GM12878 (cell line): ENCODE results near the gene RASGRP2. TPM values are rescaled to one million over a fixed set of nuclear protein-coding genes. Genes with fewer than 3 reads are reported as not detected.

ENCODE experiments used
- ATAC-seq: fragments of 200-7000 bp; cut with Tn5 transposase; 3 replicates; pipeline ENCODE4 v1.9.1; 2020; ENCODE audit warnings: mild to moderate bottlenecking, moderate library complexity
- BruUV-seq: library from RNA; stranded (reverse); fragments of 400-500 nt; replicated peaks from 2 replicates; lab custom pipeline; 2021; lab: Mats Ljungman, UMichigan
- CTCF ChIA-PET: fragments of 300-600 bp; sonication (Branson Sonifier 250); formaldehyde crosslinking; extraction: SDS; loops from one replicate; lab custom pipeline; 2021; ENCODE audit warnings: inconsistent platforms; lab: Yijun Ruan, JAX
- POLR2A ChIA-PET: fragments of 350-600 bp; formaldehyde crosslinking; extraction: SDS; loops from one replicate; lab custom pipeline; 2021; ENCODE audit warnings: inconsistent platforms; lab: Charles Lee
- RAD21 ChIA-PET: fragments of 300-600 bp; sonication (Branson Sonifier 250); formaldehyde crosslinking; loops from one replicate; lab custom pipeline; 2023; ENCODE audit warnings: antibody characterized with exemption; ENCODE audit not compliant: unreplicated experiment; lab: Charles Lee
- SMC1A ChIA-PET: fragments of 300-600 bp; sonication (Branson Sonifier 250); formaldehyde crosslinking; loops from one replicate; lab custom pipeline; 2023; ENCODE audit not compliant: unreplicated experiment, uncharacterized antibody; lab: Charles Lee
- DNase-seq: peaks from one replicate; pipeline ENCODE4 v3.0.0-alpha.2; 2011; ENCODE audit warnings: low read depth, low spot score
- FAIRE-seq: peaks from 3 replicates; lab custom pipeline; 2011; peaks lifted over from hg19 to GRCh38; lab: Jason Lieb, UNC
- H2AFZ ChIP-seq: 2 replicates; pipeline ENCODE4 v1.6.0; 2011; ENCODE audit warnings: low read depth, low read length, control low read depth; ENCODE audit not compliant: control insufficient read depth
- H3K27ac ChIP-seq: 2 replicates; pipeline ENCODE4 v1.5.1; 2011; ENCODE audit warnings: control low read depth; ENCODE audit not compliant: control insufficient read depth, insufficient read depth
- H3K27me3 ChIP-seq, 2 experiments: replicated peaks in 1 of 2; 2 replicates each; pipeline versions ENCODE4 v1.6.0 to v1.6.1; 2011; ENCODE audit warnings: low read length in 1 of 2; ENCODE audit not compliant: control insufficient read depth in 2 of 2, insufficient read depth in 2 of 2
- H3K36me3 ChIP-seq, 2 experiments: 2 replicates each; pipeline ENCODE4 v1.5.1; 2011; ENCODE audit warnings: low read length in 1 of 2; ENCODE audit not compliant: control insufficient read depth in 2 of 2, insufficient read depth in 2 of 2
- H3K4me1 ChIP-seq: 2 replicates; pipeline ENCODE4 v1.6.1; 2011; ENCODE audit warnings: mild to moderate bottlenecking, low read length, moderate library complexity, mixed read lengths; ENCODE audit not compliant: control insufficient read depth, insufficient read depth
- H3K4me2 ChIP-seq: 2 replicates; pipeline ENCODE4 v1.6.0; 2011; ENCODE audit warnings: control low read depth; ENCODE audit not compliant: control insufficient read depth, insufficient read depth
- H3K4me3 ChIP-seq: fragments of 200-600 bp; sonication (generic); 2 replicates; pipeline ENCODE4 v1.5.1; 2016
- H3K79me2 ChIP-seq: 2 replicates; pipeline ENCODE4 v1.6.0; 2011; ENCODE audit warnings: low read length; ENCODE audit not compliant: control insufficient read depth, insufficient read depth
- H3K9ac ChIP-seq: 2 replicates; pipeline ENCODE4 v1.8.0; 2011; ENCODE audit warnings: low read length, control low read depth, mixed read lengths; ENCODE audit not compliant: control insufficient read depth, insufficient read depth
- H3K9me3 ChIP-seq: replicated peaks from 3 replicates; pipeline ENCODE4 v1.5.1; 2011; ENCODE audit warnings: mild to moderate bottlenecking, low read length; ENCODE audit not compliant: control insufficient read depth, insufficient read depth
- H4K20me1 ChIP-seq: 2 replicates; pipeline ENCODE4 v1.6.0; 2011; ENCODE audit not compliant: control insufficient read depth, insufficient read depth
- BACH1 ChIP-seq: fragments of 450-650 bp; IDR thresholded peaks from 2 replicates; pipeline ENCODE4 v1.6.1; 2017; ENCODE audit warnings: mild to moderate bottlenecking, borderline replicate concordance
- BHLHE40 ChIP-seq, 2 experiments: fragments of 450-650 bp in 1 of 2; IDR thresholded peaks; 2 replicates each; pipeline ENCODE4 v1.6.1; 2011 to 2017; ENCODE audit warnings: low read depth in 2 of 2, borderline replicate concordance in 1 of 2, improper control_type of control experiment in 1 of 2, low read length in 1 of 2, mild to moderate bottlenecking in 1 of 2
- CBFB ChIP-seq: IDR thresholded peaks from 2 replicates; pipeline ENCODE4 v1.6.1; 2016; ENCODE audit warnings: antibody characterized with exemption, low read depth
- CBX3 ChIP-seq: fragments of 200-600 bp; sonication (generic); IDR thresholded peaks from 2 replicates; pipeline ENCODE4 v1.6.1; 2016; ENCODE audit warnings: low read depth, borderline replicate concordance
- CEBPB ChIP-seq, 2 experiments: fragments of 150-350 bp in 1 of 2; IDR thresholded peaks; 2 replicates each; pipeline ENCODE4 v1.6.1; 2012 to 2014; ENCODE audit warnings: low read depth in 2 of 2, low read length in 2 of 2, borderline replicate concordance in 1 of 2, inconsistent platforms in 1 of 2
- CHD2 ChIP-seq: IDR thresholded peaks from 2 replicates; pipeline ENCODE4 v1.6.1; 2011; ENCODE audit warnings: low read depth, low read length, improper control_type of control experiment, borderline replicate concordance
- DPF2 ChIP-seq: fragments of 450-650 bp; IDR thresholded peaks from 2 replicates; pipeline ENCODE4 v1.6.1; 2017; ENCODE audit warnings: mild to moderate bottlenecking
- EZH2 ChIP-seq: IDR thresholded peaks from 2 replicates; pipeline ENCODE4 v1.6.1; 2012; ENCODE audit warnings: low read depth, mild to moderate bottlenecking, control low read depth, inconsistent platforms, low read length, borderline replicate concordance; ENCODE audit not compliant: control insufficient read depth
- HDAC2 ChIP-seq: fragments of 200-600 bp; sonication (generic); IDR thresholded peaks from 2 replicates; pipeline ENCODE4 v1.6.1; 2017
- IKZF2 ChIP-seq, 2 experiments: fragments of 450-650 bp; IDR thresholded peaks; 2 replicates each; pipeline ENCODE4 v1.6.1; 2017; ENCODE audit warnings: mild to moderate bottlenecking in 2 of 2, moderate library complexity in 2 of 2
- IRF5 ChIP-seq: fragments of 450-650 bp; IDR thresholded peaks from 2 replicates; pipeline ENCODE4 v1.6.1; 2017; ENCODE audit warnings: borderline replicate concordance
- JUNB ChIP-seq: IDR thresholded peaks from 2 replicates; pipeline ENCODE4 v1.6.1; 2016; ENCODE audit warnings: antibody characterized with exemption, mild to moderate bottlenecking
- MLLT1 ChIP-seq: fragments of 450-650 bp; IDR thresholded peaks from 2 replicates; pipeline ENCODE4 v1.6.1; 2016; ENCODE audit warnings: mild to moderate bottlenecking
- NR2F1 ChIP-seq: fragments of 450-650 bp; conservative IDR thresholded peaks from 2 replicates; pipeline ENCODE4 v1.6.1; 2017; ENCODE audit warnings: mild to moderate bottlenecking
- PML ChIP-seq: IDR thresholded peaks from 2 replicates; pipeline ENCODE4 v1.6.1; 2012; ENCODE audit warnings: low read length, inconsistent platforms
- POLR2A ChIP-seq: IDR thresholded peaks from 2 replicates; pipeline ENCODE4 v1.6.1; 2011; ENCODE audit warnings: low read depth, mild to moderate bottlenecking, low read length
- RCOR1 ChIP-seq: conservative IDR thresholded peaks from 2 replicates; pipeline ENCODE4 v1.6.1; 2012; ENCODE audit warnings: low read depth, low read length, improper control_type of control experiment
- RELA ChIP-seq: fragments of 450-650 bp; IDR thresholded peaks from 2 replicates; pipeline ENCODE4 v1.8.0; 2014; ENCODE audit warnings: borderline replicate concordance; ENCODE audit not compliant: partially characterized antibody
- RUNX3 ChIP-seq: IDR thresholded peaks from 2 replicates; pipeline ENCODE4 v1.6.1; 2012; ENCODE audit warnings: low read length, inconsistent platforms
- SMARCA5 ChIP-seq: fragments of 450-650 bp; IDR thresholded peaks from 2 replicates; pipeline ENCODE4 v1.6.1; 2017; ENCODE audit warnings: mild to moderate bottlenecking
- SREBF1 ChIP-seq: IDR thresholded peaks from 2 replicates; pipeline ENCODE4 v1.6.1; 2012; ENCODE audit warnings: mild to moderate bottlenecking, low read length
- STAT1 ChIP-seq: fragments of 450-650 bp; conservative IDR thresholded peaks from 2 replicates; pipeline ENCODE4 v1.6.1; 2014; ENCODE audit warnings: antibody characterized with exemption, mild to moderate bottlenecking
- WGBS: methylation state at CpG from one replicate; pipeline ENCODE4 v1.1.6; 2016; ENCODE audit warnings: low lambda C conversion rate; ENCODE audit not compliant: insufficient replicate concordance, insufficient coverage; ENCODE audit errors: missing lambda C conversion rate; 5-methylcytosine and 5-hydroxymethylcytosine counted together
- in situ Hi-C: fragments of 300-500 bp; cut with MboI; formaldehyde crosslinking; loops from 9 replicates; pipeline ENCODE4 v1.14.3; 2018; ENCODE audit warnings: mixed read lengths
- intact Hi-C: fragments of 100-400 bp; cut with micrococcal nuclease; formaldehyde crosslinking; loops from one replicate; pipeline ENCODE4 v1.14.2; 2022; ENCODE audit not compliant: unreplicated experiment
- polyA plus RNA-seq, 11 experiments: library from polyadenylated mRNA; depleted of rRNA in 4 of 11; unstranded in 6 of 11; stranded (reverse) in 5 of 11; fragments of >200 nt; fragmentation: Nextera tagmentation in 4 of 11; fragmentation: Illumina TruSeq in 1 of 11; extraction: Ambion mirVana in 4 of 11; extraction: Trizol in 1 of 11; gene quantifications; 1 replicate in 1 of 11; 2 replicates in 10 of 11; pipeline versions ENCODE4 v1.2.1 to v1.2.3, GENCODE V29; 2011 to 2016; ENCODE audit warnings: inconsistent platforms in 2 of 11, missing spikeins in 2 of 11, low read depth in 1 of 11
- total RNA-seq, 4 experiments: library from RNA; depleted of rRNA in 3 of 4; stranded (reverse); fragments of >200 nt in 3 of 4; fragmentation: Illumina TruSeq in 1 of 4; extraction: Trizol in 1 of 4; gene quantifications; 2 replicates each; pipeline versions ENCODE4 v1.2.1 to v1.2.3, GENCODE V29; 2013 to 2021

RASGRP2 gene
- total and polyA plus RNA-seq, 10 of the 15 experiments (the other 5 are each of a cell fraction or from before 2014, with no cell fraction given) = 0.26 to 9.0 (median 5.4) TPM

- TF ChIP-seq RUNX3 (peak; percentile 47; the same call in 1 of the 2 replicates), IKZF2 (IDR thresholded peaks at IDR 0.05) (peak in 1 of 2 experiments; percentile 22; a peak in 1 of 4 replicates), NR2F1 (no peak), MLLT1 (0 out of 2 replicates have a peak, but pooled peaks have one; percentile 29)
Observed at GRCh38 chr11:64745521-64746328, 1.8 kb upstream of the RASGRP2 start (continued).

GRCh38 chr11:64745189-64745520 is 1.2 kb upstream of the RASGRP2 start:
- POLR2A ChIA-PET = no interaction called here
- Histone ChIP-seq H3K9ac (peak overlapping the region; percentile 27; the same call in 1 of the 2 replicates), H3K9me3 (no peaks in the 10 kb centered on the region), H3K27ac (peak overlapping the region; percentile 53), H3K4me1 (peaks cover 29% of the 10 kb centered on the region), H3K4me2 (peak overlapping the region; percentile 98), H2AFZ (peak overlapping the region; percentile 77), H3K36me3 (no peaks in the 10 kb centered on the region), H3K4me3 (peak overlapping the region; percentile 59), H3K27me3 (peaks cover 0 to 5% of the 10 kb centered on the region in 2 experiments; a peak in 3 of 4 replicates), H4K20me1 (no peaks in the 10 kb centered on the region), H3K79me2 (no peaks in the 10 kb centered on the region)
- ATAC-seq (peak; percentile 26), FAIRE-seq (no peak), DNase-seq (no peak)
- SMC1A ChIA-PET = interaction anchor here (0.7 to 2.2 kb wide), 4 partner anchors 18 to 33 kb away, joined by 3 to 11 read pairs (median 8); partner anchors contain the start of gene SF1
- CTCF ChIA-PET = interaction anchor here (0.5 to 9.7 kb wide), 10 partner anchors 19 to 677 kb away, joined by 3 to 86 read pairs (median 6); partner anchors contain the start of genes NEAT1 and SF1
- BruUV-seq = no TSS peak
- intact Hi-C loops = loop anchor here (2.0 kb wide), 1 partner anchor 28 kb away; no protein-coding TSS in a partner anchor
- in situ Hi-C loops = no loop called here
- 2% methylated on average over 14 of the region's 20 CpGs for WGBS
- RAD21 ChIA-PET = interaction anchor here (0.9 to 1.8 kb wide), 5 partner anchors 27 to 104 kb away, joined by 3 to 5 read pairs (median 4); partner anchors contain the start of gene SF1
- TF ChIP-seq HDAC2 (no peak), CBX3 (no peak), CEBPB (IDR thresholded peaks at IDR 0.05; ENCODE audit: borderline replicate concordance in 1 of 2, low read depth in 2 of 2, low read length in 2 of 2) (no peak), SMARCA5 (no peak), RELA (no peak), IKZF2 (IDR thresholded peaks at IDR 0.05) (peak; percentile 69 to 75), SREBF1 (no peak), IRF5 (no peak), JUNB (no peak), RCOR1 (no peak), CBFB (no peak), EZH2 (no peak), PML (no peak), STAT1 (no peak), BHLHE40 (IDR thresholded peaks at IDR 0.05; ENCODE audit: borderline replicate concordance in 1 of 2, low read depth in 2 of 2, low read length in 1 of 2) (peak in 1 of 2 experiments; percentile 42; a peak in 1 of 4 replicates), BACH1 (no peak), POLR2A (no peak; the same call in 1 of the 2 replicates), CHD2 (no peak; the same call in 1 of the 2 replicates), DPF2 (no peak; the same call in 1 of the 2 replicates)
